HEK293T (cell line): Measurements from ENCODE around the gene UCN2.

Experiments
- ARNT ChIP-seq: fragments of 450-650 bp; IDR thresholded peaks from 2 replicates; pipeline ENCODE4 v1.6.1; 2017; ENCODE audit warnings: mild to moderate bottlenecking
- BHLHE40 ChIP-seq: fragments of 450-650 bp; IDR thresholded peaks from 2 replicates; pipeline ENCODE4 v1.6.1; 2016; ENCODE audit warnings: mild to moderate bottlenecking, moderate library complexity, borderline replicate concordance
- FOXA1 ChIP-seq: fragments of 450-650 bp; IDR thresholded peaks from 2 replicates; pipeline ENCODE4 v1.6.1; 2016; ENCODE audit warnings: mild to moderate bottlenecking
- HDGF ChIP-seq: fragments of 450-650 bp; IDR thresholded peaks from 2 replicates; pipeline ENCODE4 v1.6.1; 2017; ENCODE audit warnings: antibody characterized with exemption, borderline replicate concordance
- L3MBTL2 ChIP-seq: fragments of 450-650 bp; conservative IDR thresholded peaks from 2 replicates; pipeline ENCODE4 v1.6.1; 2016; ENCODE audit warnings: mild to moderate bottlenecking
- NFRKB ChIP-seq: fragments of 450-650 bp; IDR thresholded peaks from 2 replicates; pipeline ENCODE4 v1.6.1; 2016; ENCODE audit warnings: mild to moderate bottlenecking, moderate library complexity
- SP1 ChIP-seq: fragments of 450-650 bp; IDR thresholded peaks from 2 replicates; pipeline ENCODE4 v1.6.1; 2017
- SUZ12 ChIP-seq: fragments of 450-650 bp; IDR thresholded peaks from 2 replicates; pipeline ENCODE4 v1.6.1; 2016; ENCODE audit warnings: mild to moderate bottlenecking

- no peak for TF ChIP-seq SP1
- no peak for TF ChIP-seq HDGF
- no peak for TF ChIP-seq SUZ12
- no peak for TF ChIP-seq NFRKB
- TF ChIP-seq FOXA1: no peak
- no peak for TF ChIP-seq BHLHE40
- no peak for TF ChIP-seq ARNT
- TF ChIP-seq L3MBTL2: no peak
These were observed 2.9 kb downstream of the UCN2 start for GRCh38 chr3:48560648-48561018.
